K562 (cell line): ENCODE data around the gene CAMK1D. TPM values are rescaled to one million over a fixed set of nuclear protein-coding genes. Genes with fewer than 3 reads are reported as not detected.
"Not testable (repeated sequence)": the region's sequence is repeated elsewhere in the genome, so short reads cannot be mapped to it uniquely, and the experiment has no call there.

Experiments
- ATAC-seq: fragments of 200-7000 bp; cut with Tn5 transposase; 3 replicates; pipeline ENCODE4 v1.9.1; 2020; ENCODE audit warnings: moderate library complexity
- BruUV-seq: library from RNA; stranded (reverse); fragments of 400-500 nt; replicated peaks from 2 replicates; lab custom pipeline; 2021; lab: Mats Ljungman, UMichigan
- CTCF ChIA-PET: fragments of 300-600 bp; formaldehyde crosslinking; extraction: SDS; loops from one replicate; lab custom pipeline; 2021; ENCODE audit warnings: low intra/inter-chr PET ratio; lab: Yijun Ruan, JAX
- POLR2A ChIA-PET: fragments of 300-600, 350-650 bp; sonication (Branson Sonifier 250); formaldehyde crosslinking; extraction: SDS; loops from one replicate; lab custom pipeline; 2021; ENCODE audit warnings: antibody characterized with exemption, inconsistent platforms; lab: Yijun Ruan, JAX
- DNase-seq, 4 experiments: peaks; one replicate each; pipeline versions ENCODE4 v3.0.0 to v3.0.0-alpha.2; 2011 to 2018; ENCODE audit warnings: low spot score in 3 of 4, mixed read lengths in 3 of 4; ENCODE audit errors: extremely low read depth in 1 of 4
- FAIRE-seq: peaks from 2 replicates; lab custom pipeline; 2011; peaks lifted over from hg19 to GRCh38; lab: Jason Lieb, UNC
- H2AFZ ChIP-seq: 2 replicates; pipeline ENCODE4 v1.6.0; 2011; ENCODE audit warnings: low read depth, low read length, control low read depth, inconsistent platforms
- H3K27ac ChIP-seq: fragments of 200-600 bp; 3 replicates; pipeline ENCODE4 v1.8.0; 2011; ENCODE audit warnings: low read depth, mild to moderate bottlenecking, control low read depth, inconsistent platforms, low read length, moderate library complexity, mixed read lengths; ENCODE audit errors: extremely low read depth
- H3K27me3 ChIP-seq, 2 experiments: fragments of 300-600 bp in 1 of 2; 2 replicates in 1 of 2; 3 replicates in 1 of 2; pipeline versions ENCODE4 v1.6.0 to v1.8.0; 2011; ENCODE audit warnings: inconsistent platforms in 2 of 2, low read length in 2 of 2, mild to moderate bottlenecking in 1 of 2, mixed read lengths in 1 of 2, moderate library complexity in 1 of 2; ENCODE audit not compliant: control insufficient read depth in 2 of 2, insufficient read depth in 2 of 2
- H3K36me3 ChIP-seq: fragments of 300-600 bp; 3 replicates; pipeline ENCODE4 v1.8.0; 2011; ENCODE audit warnings: mild to moderate bottlenecking, low read length, inconsistent platforms; ENCODE audit not compliant: control insufficient read depth, insufficient read depth
- H3K4me1 ChIP-seq, 2 experiments: fragments of 200-600 bp in 1 of 2; replicated peaks in 1 of 2; 2 replicates in 1 of 2; 3 replicates in 1 of 2; pipeline versions ENCODE4 v1.5.1 to v1.8.0; 2011; ENCODE audit warnings: inconsistent platforms in 2 of 2, low read length in 2 of 2, mild to moderate bottlenecking in 1 of 2, mixed read lengths in 1 of 2, moderate library complexity in 1 of 2; ENCODE audit not compliant: control insufficient read depth in 2 of 2, insufficient read depth in 2 of 2
- H3K4me2 ChIP-seq: 2 replicates; pipeline ENCODE4 v1.6.1; 2011; ENCODE audit warnings: low read length, control low read depth, inconsistent platforms, mixed read lengths; ENCODE audit not compliant: insufficient read depth
- H3K4me3 ChIP-seq: fragments of 200-600 bp; sonication (generic), shearing (Covaris generic); 2 replicates; pipeline ENCODE4 v1.5.1; 2016; ENCODE audit warnings: control low read depth, inconsistent platforms
- H3K79me2 ChIP-seq: fragments of 200-600 bp; 3 replicates; pipeline ENCODE4 v1.8.0; 2011; ENCODE audit warnings: low read length, inconsistent platforms; ENCODE audit not compliant: control insufficient read depth, insufficient read depth
- H3K9ac ChIP-seq, 2 experiments: 2 replicates each; pipeline versions ENCODE4 v1.6.0 to v1.6.1; 2011; ENCODE audit warnings: low read depth in 2 of 2, low read length in 2 of 2, control low read depth in 1 of 2, inconsistent platforms in 1 of 2, mild to moderate bottlenecking in 1 of 2, mixed read lengths in 1 of 2; ENCODE audit not compliant: insufficient read depth in 1 of 2
- H3K9me1 ChIP-seq: one replicate; pipeline ENCODE4 v1.6.0; 2011; ENCODE audit warnings: inconsistent platforms, mild to moderate bottlenecking, low read length, moderate library complexity; ENCODE audit not compliant: control insufficient read depth, insufficient read depth
- H3K9me3 ChIP-seq: replicated peaks from 2 replicates; pipeline ENCODE4 v1.5.1; 2011; ENCODE audit warnings: low read depth, low read length, inconsistent platforms; ENCODE audit not compliant: control insufficient read depth, insufficient read depth
- H4K20me1 ChIP-seq: replicated peaks from 2 replicates; pipeline ENCODE4 v1.6.1; 2011; ENCODE audit warnings: low read length, inconsistent platforms, mixed read lengths; ENCODE audit not compliant: control insufficient read depth, insufficient read depth
- ASH1L ChIP-seq: fragments of 450-650 bp; IDR thresholded peaks from 2 replicates; pipeline ENCODE4 v1.6.1; 2018; ENCODE audit warnings: borderline replicate concordance, mild to moderate bottlenecking, low read depth; ENCODE audit not compliant: partially characterized antibody
- C11orf30 ChIP-seq: fragments of 450-650 bp; IDR thresholded peaks from 2 replicates; pipeline ENCODE4 v1.6.1; 2016; ENCODE audit warnings: low read depth, mild to moderate bottlenecking
- CC2D1A ChIP-seq: fragments of 450-650 bp; IDR thresholded peaks from 2 replicates; pipeline ENCODE4 v1.6.1; 2017; ENCODE audit warnings: mild to moderate bottlenecking
- FOS ChIP-seq: IDR thresholded peaks from 3 replicates; pipeline ENCODE4 v1.6.1; 2011; ENCODE audit not compliant: insufficient read length; ENCODE audit errors: extremely low read depth
- MAFG ChIP-seq: fragments of 450-650 bp; conservative IDR thresholded peaks from 2 replicates; pipeline ENCODE4 v1.6.1; 2016; ENCODE audit warnings: missing genetic modification characterization, missing compliant biosample characterization
- MBD2 ChIP-seq: sonication (generic); IDR thresholded peaks from 2 replicates; pipeline ENCODE4 v1.6.1; 2016; ENCODE audit warnings: low read depth, borderline replicate concordance
- NFYB ChIP-seq: IDR thresholded peaks from 2 replicates; pipeline ENCODE4 v1.6.1; 2011; ENCODE audit warnings: mild to moderate bottlenecking, moderate library complexity; ENCODE audit not compliant: insufficient read length; ENCODE audit errors: extremely low read depth
- RBM25 ChIP-seq: fragments of 200-400 bp; formaldehyde crosslinking; IDR thresholded peaks from 2 replicates; pipeline ENCODE4 v1.6.1; 2018; ENCODE audit warnings: low read length, low read depth, moderate library complexity; ENCODE audit not compliant: severe bottlenecking
- ZC3H4 ChIP-seq: sonication (generic); formaldehyde crosslinking; IDR thresholded peaks from 2 replicates; pipeline ENCODE4 v1.9.0; 2021; ENCODE audit warnings: missing genetic modification reagents, borderline replicate concordance
- ZNF316 ChIP-seq: fragments of 450-650 bp; IDR thresholded peaks from 2 replicates; pipeline ENCODE4 v1.6.1; 2016
- ZNF398 ChIP-seq: fragments of 250-450 bp; sonication (Bioruptor Pico); IDR thresholded peaks from 2 replicates; pipeline ENCODE4 v1.8.0; 2021; ENCODE audit warnings: moderate library complexity, mild to moderate bottlenecking, inconsistent platforms
- WGBS: fragments of 100-300 bp; shearing (Covaris generic); methylation state at CpG from one replicate; pipeline ENCODE4 v1.1.6; 2016; ENCODE audit warnings: low coverage, mixed read lengths; ENCODE audit not compliant: insufficient coverage; ENCODE audit errors: missing lambda C conversion rate; 5-methylcytosine and 5-hydroxymethylcytosine counted together
- in situ Hi-C: fragments of 300-500 bp; cut with MboI; formaldehyde crosslinking; loops from 4 replicates; pipeline ENCODE4 v1.15.0; 2018; ENCODE audit warnings: inconsistent platforms, mixed read lengths
- intact Hi-C: fragments of 100-400 bp; cut with micrococcal nuclease; formaldehyde crosslinking; loops from 2 replicates; pipeline ENCODE4 v1.14.2; 2022
- polyA plus RNA-seq, 8 experiments: library from polyadenylated mRNA; depleted of rRNA in 4 of 8; stranded (reverse) in 5 of 8; unstranded in 3 of 8; fragments of >200 nt; fragmentation: Nextera tagmentation in 2 of 8; fragmentation: Illumina TruSeq in 1 of 8; extraction: Ambion mirVana in 2 of 8; extraction: Trizol in 1 of 8; gene quantifications; 2 replicates each; pipeline versions ENCODE4 v1.2.1 to v1.2.3, GENCODE V29; 2011 to 2014; ENCODE audit warnings: inconsistent platforms in 1 of 8, missing spikeins in 1 of 8
- total RNA-seq, 7 experiments: library from RNA; depleted of rRNA in 6 of 7; stranded (reverse); fragments of >200 nt in 6 of 7; fragmentation: Illumina TruSeq in 2 of 7; extraction: Trizol in 2 of 7; gene quantifications; 2 replicates each; pipeline versions ENCODE4 v1.2.1 to v1.2.3, GENCODE V29; 2011 to 2021; ENCODE audit warnings: low replicate concordance in 1 of 7

CAMK1D gene
- total and polyA plus RNA-seq, 9 of the 15 experiments (the other 6 are each of a cell fraction or from before 2014, with no cell fraction given): 0.12 to 0.24 (median 0.20) TPM; not detected in 5

GRCh38 chr10:12308736-12309375 is 40.5 kb upstream of the CAMK1D start (continued):
- TF ChIP-seq ZC3H4: no peak
- no peak for TF ChIP-seq ZNF398 (CRISPR knock-in tag)
- TF ChIP-seq, all 486 proteins: peak for 0

- POLR2A ChIA-PET: interaction anchor here (0.6 to 1.1 kb wide), 2 partner anchors 15 to 547 kb away, joined by 3 read pairs; no protein-coding TSS in a partner anchor
- H3K4me3 ChIP-seq, BruUV-seq, FAIRE-seq, H3K9me3 ChIP-seq, H2AFZ ChIP-seq, H3K4me1 ChIP-seq, H3K9ac ChIP-seq, DNase-seq, CTCF ChIA-PET, in situ Hi-C loops, H3K9me1 ChIP-seq, H3K27ac ChIP-seq, H3K79me2 ChIP-seq, intact Hi-C loops, ATAC-seq, H3K36me3 ChIP-seq, H4K20me1 ChIP-seq, H3K4me2 ChIP-seq: not testable (repeated sequence)
- TF ChIP-seq CC2D1A (peak; percentile 36; the same call in 1 of the 2 replicates), C11orf30 (peak; percentile 58; the same call in 1 of the 2 replicates), NFYB (peak; percentile 76), MBD2 (peak; percentile 28; the same call in 1 of the 2 replicates), MAFG (tag) (peak; percentile 26; the same call in 1 of the 2 replicates), ZNF316 (peak; percentile 79), RBM25 (peak; percentile 6), ASH1L (peak; percentile 79), FOS (peak; percentile 34)
- peaks cover 21 to 24% of the 10 kb centered on the region in 2 experiments for H3K27me3 ChIP-seq
- 12% methylated on average over 5 of the region's 5 CpGs for WGBS
These were observed 39.6 kb upstream of the CAMK1D start for GRCh38 chr10:12309783-12310182.
